Keratinocyte (primary cell): ENCODE measurements around the gene PKHD1. TPM values are rescaled to one million over a fixed set of nuclear protein-coding genes. Genes with fewer than 3 reads are reported as not detected.

Source experiments
- DNase-seq: peaks from one replicate; pipeline ENCODE4 v3.0.0-alpha.2; 2011; ENCODE audit warnings: low read depth, missing footprints, low spot score
- FAIRE-seq: peaks from 2 replicates; lab custom pipeline; 2011; peaks lifted over from hg19 to GRCh38; lab: Jason Lieb, UNC
- H2AFZ ChIP-seq: 2 replicates; pipeline ENCODE4 v1.6.0; 2012; ENCODE audit warnings: low read length, control low read depth, inconsistent platforms; ENCODE audit not compliant: control insufficient read depth
- H3K27ac ChIP-seq: 2 replicates; pipeline ENCODE4 v1.5.1; 2011; ENCODE audit warnings: low read length; ENCODE audit not compliant: control insufficient read depth, insufficient read depth
- H3K27me3 ChIP-seq: 3 replicates; pipeline ENCODE4 v1.6.0; 2011; ENCODE audit warnings: low read length; ENCODE audit not compliant: control insufficient read depth, insufficient read depth; ENCODE audit errors: extremely low read depth
- H3K36me3 ChIP-seq, 2 experiments: 2 replicates in 1 of 2; 3 replicates in 1 of 2; pipeline ENCODE4 v1.5.1; 2011; ENCODE audit warnings: low read length in 2 of 2, mild to moderate bottlenecking in 1 of 2; ENCODE audit not compliant: control insufficient read depth in 2 of 2, insufficient read depth in 2 of 2; ENCODE audit errors: extremely low read depth in 1 of 2
- H3K4me1 ChIP-seq: 3 replicates; pipeline ENCODE4 v1.5.1; 2011; ENCODE audit warnings: low read length; ENCODE audit not compliant: control insufficient read depth, insufficient read depth; ENCODE audit errors: extremely low read depth
- H3K4me2 ChIP-seq: 3 replicates; pipeline ENCODE4 v1.6.0; 2011; ENCODE audit warnings: low read depth, low read length; ENCODE audit not compliant: control insufficient read depth, insufficient read depth; ENCODE audit errors: extremely low read depth
- H3K4me3 ChIP-seq, 3 experiments: fragments of 200-600 bp in 1 of 3; sonication (generic) in 1 of 3; 2 replicates in 2 of 3; 3 replicates in 1 of 3; pipeline ENCODE4 v1.5.1; 2011 to 2016; ENCODE audit warnings: low read length in 3 of 3, mild to moderate bottlenecking in 3 of 3, control low read depth in 2 of 3, inconsistent platforms in 1 of 3, low read depth in 1 of 3, mixed read lengths in 1 of 3, mixed run types in 1 of 3, moderate library complexity in 1 of 3; ENCODE audit not compliant: control insufficient read depth in 2 of 3, insufficient read depth in 2 of 3; ENCODE audit errors: extremely low read depth in 1 of 3
- H3K79me2 ChIP-seq: 2 replicates; pipeline ENCODE4 v1.6.0; 2012; ENCODE audit warnings: low read length; ENCODE audit not compliant: control insufficient read depth, insufficient read depth
- H3K9ac ChIP-seq: 3 replicates; pipeline ENCODE4 v1.6.0; 2011; ENCODE audit warnings: low read length; ENCODE audit not compliant: control insufficient read depth, insufficient read depth; ENCODE audit errors: extremely low read depth
- H3K9me1 ChIP-seq: 3 replicates; pipeline ENCODE4 v1.6.0; 2011; ENCODE audit warnings: low read length; ENCODE audit not compliant: control insufficient read depth, insufficient read depth; ENCODE audit errors: extremely low read depth
- H3K9me3 ChIP-seq: 2 replicates; pipeline ENCODE4 v1.5.1; 2012; ENCODE audit warnings: low read depth, low read length; ENCODE audit not compliant: control insufficient read depth
- H4K20me1 ChIP-seq: 3 replicates; pipeline ENCODE4 v1.6.0; 2011; ENCODE audit warnings: low read length; ENCODE audit not compliant: control insufficient read depth, insufficient read depth; ENCODE audit errors: extremely low read depth
- EZH2 ChIP-seq: IDR thresholded peaks from one replicate; pipeline ENCODE4 v1.6.1; 2012; ENCODE audit warnings: inconsistent platforms, mild to moderate bottlenecking, low read length, moderate library complexity
- dilution Hi-C: fragments of 300-500 bp; cut with MboI; formaldehyde crosslinking; loops from one replicate; pipeline ENCODE4 v1.7.0; 2020; ENCODE audit warnings: low sequenced_read_pairs; ENCODE audit not compliant: extremely low pct_ligation_motif_present
- polyA plus RNA-seq, 5 experiments: library from polyadenylated mRNA; depleted of rRNA in 3 of 5; stranded (reverse) in 3 of 5; stranded (forward) in 1 of 5; unstranded in 1 of 5; fragments of >200 nt; gene quantifications; 1 replicate in 1 of 5; 2 replicates in 3 of 5; 3 replicates in 1 of 5; pipeline versions ENCODE4 v1.2.1 to v1.2.3, GENCODE V29; 2011 to 2012; ENCODE audit warnings: missing spikeins in 2 of 5, low read depth in 1 of 5, low replicate concordance in 1 of 5
- TF ChIP-seq, protein P1 (sequence below), 3 experiments: IDR thresholded peaks in 1 of 3; conservative IDR thresholded peaks in 1 of 3; optimal IDR thresholded peaks in 1 of 3; 2 replicates in 2 of 3; 3 replicates in 1 of 3; pipeline versions ENCODE3 to v1.5.1; 2011; ENCODE audit warnings: low read length in 3 of 3, mild to moderate bottlenecking in 3 of 3, moderate library complexity in 2 of 3, control low read depth in 1 of 3, inconsistent platforms in 1 of 3; ENCODE audit not compliant: insufficient read depth in 2 of 3; ENCODE audit errors: extremely low read depth in 1 of 3

Gene PKHD1
- polyA plus RNA-seq, 1 donor (not counting 4 experiments of a cell fraction or from before 2014, with no cell fraction given), result under 0.01 TPM

DNA sequence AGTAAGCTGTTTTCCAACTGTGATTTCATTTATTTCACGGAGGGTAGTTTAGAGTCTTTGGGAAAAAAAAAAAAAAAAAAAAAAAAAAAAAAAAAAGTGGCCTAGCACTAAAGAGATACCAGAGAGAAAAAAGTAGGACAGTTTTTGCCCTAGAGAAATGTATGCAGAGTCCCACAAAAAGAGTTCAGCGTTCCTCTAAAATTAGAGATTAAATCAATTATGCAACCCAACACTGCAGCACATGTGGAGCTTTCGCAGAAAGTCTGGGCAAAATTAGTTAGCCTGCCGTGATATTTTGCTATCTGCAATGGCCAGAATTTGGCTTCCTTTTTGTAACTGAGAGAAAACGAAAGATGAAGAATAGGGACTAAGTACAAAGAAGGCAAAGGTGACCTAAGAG, 309.8 kb downstream of the PKHD1 start:
- H3K9me3 ChIP-seq, result no peaks in the 10 kb centered on the region
- no peaks in the 10 kb centered on the region for H3K79me2 ChIP-seq
- H2AFZ ChIP-seq, result no peak overlapping the region
- no peaks in the 10 kb centered on the region for H3K9me1 ChIP-seq
- no peak overlapping the region for H3K9ac ChIP-seq
- TF ChIP-seq, protein P1, sequence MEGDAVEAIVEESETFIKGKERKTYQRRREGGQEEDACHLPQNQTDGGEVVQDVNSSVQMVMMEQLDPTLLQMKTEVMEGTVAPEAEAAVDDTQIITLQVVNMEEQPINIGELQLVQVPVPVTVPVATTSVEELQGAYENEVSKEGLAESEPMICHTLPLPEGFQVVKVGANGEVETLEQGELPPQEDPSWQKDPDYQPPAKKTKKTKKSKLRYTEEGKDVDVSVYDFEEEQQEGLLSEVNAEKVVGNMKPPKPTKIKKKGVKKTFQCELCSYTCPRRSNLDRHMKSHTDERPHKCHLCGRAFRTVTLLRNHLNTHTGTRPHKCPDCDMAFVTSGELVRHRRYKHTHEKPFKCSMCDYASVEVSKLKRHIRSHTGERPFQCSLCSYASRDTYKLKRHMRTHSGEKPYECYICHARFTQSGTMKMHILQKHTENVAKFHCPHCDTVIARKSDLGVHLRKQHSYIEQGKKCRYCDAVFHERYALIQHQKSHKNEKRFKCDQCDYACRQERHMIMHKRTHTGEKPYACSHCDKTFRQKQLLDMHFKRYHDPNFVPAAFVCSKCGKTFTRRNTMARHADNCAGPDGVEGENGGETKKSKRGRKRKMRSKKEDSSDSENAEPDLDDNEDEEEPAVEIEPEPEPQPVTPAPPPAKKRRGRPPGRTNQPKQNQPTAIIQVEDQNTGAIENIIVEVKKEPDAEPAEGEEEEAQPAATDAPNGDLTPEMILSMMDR (optimal IDR thresholded peaks at IDR 0.05 in 1 of 3, IDR thresholded peaks at IDR 0.05 in 1 of 3, conservative IDR thresholded peaks at IDR 0.05 in 1 of 3; ENCODE audit: extremely low read depth in 1 of 3, insufficient read depth in 2 of 3, low read length in 3 of 3), result no peak
- no peak for TF ChIP-seq EZH2
- FAIRE-seq, result no peak
- no peak overlapping the region for H3K4me2 ChIP-seq
- H3K4me3 ChIP-seq, result no peak overlapping the region
- no peaks in the 10 kb centered on the region for H3K36me3 ChIP-seq
- DNase-seq, result no peak
- dilution Hi-C loops, result no loop called here
- no peak overlapping the region for H3K27ac ChIP-seq
- H4K20me1 ChIP-seq, result no peaks in the 10 kb centered on the region
- no peaks in the 10 kb centered on the region for H3K4me1 ChIP-seq
- H3K27me3 ChIP-seq, result no peaks in the 10 kb centered on the region

DNA sequence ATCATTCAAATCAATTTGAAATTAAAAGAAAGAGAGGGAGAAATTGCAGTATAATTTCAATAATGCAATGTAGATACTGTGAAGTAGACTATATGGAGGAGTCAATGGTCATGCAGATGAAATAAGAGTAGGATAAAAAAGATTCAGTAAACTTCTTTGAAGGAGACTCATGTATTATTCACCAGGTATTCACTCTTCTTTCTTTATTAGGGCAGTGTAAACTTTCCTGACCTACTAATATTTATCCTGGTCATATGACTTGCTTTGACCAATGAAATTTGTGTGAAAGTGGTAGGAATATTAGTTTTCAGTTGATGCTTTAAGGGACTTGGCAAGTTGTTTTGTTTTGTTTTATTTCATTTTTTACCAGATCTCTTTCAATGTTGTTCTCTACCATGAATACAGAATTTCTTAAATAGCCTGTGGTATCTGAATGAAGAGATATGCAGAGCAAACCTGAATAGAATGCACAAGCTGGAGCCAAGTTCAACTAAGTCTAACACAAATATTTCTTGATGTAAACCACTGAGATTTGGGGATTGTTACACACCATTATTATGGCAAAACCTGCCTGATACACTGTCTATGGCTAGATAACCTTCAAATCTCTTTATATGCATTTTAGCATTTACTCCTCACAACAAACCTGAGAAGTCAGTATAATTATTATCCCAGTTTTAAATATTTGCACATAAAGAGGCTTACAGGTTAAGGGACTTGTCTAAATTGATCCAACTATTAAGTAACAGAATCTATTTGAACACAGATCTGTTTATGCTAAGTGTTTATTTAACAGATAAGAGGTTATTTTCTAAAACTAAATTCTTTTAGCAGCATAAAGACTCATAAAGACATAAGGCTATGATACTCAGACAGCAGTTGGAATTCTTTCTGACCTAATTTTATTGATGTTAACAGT, 311.2 kb downstream of the PKHD1 start:
- Histone ChIP-seq H3K4me1 (no peaks in the 10 kb centered on the region), H3K36me3 (no peaks in the 10 kb centered on the region), H2AFZ (no peak overlapping the region), H4K20me1 (no peaks in the 10 kb centered on the region), H3K79me2 (no peaks in the 10 kb centered on the region), H3K4me2 (no peak overlapping the region), H3K9ac (no peak overlapping the region), H3K9me3 (no peaks in the 10 kb centered on the region), H3K27ac (no peak overlapping the region), H3K9me1 (no peaks in the 10 kb centered on the region), H3K4me3 (no peak overlapping the region), H3K27me3 (no peaks in the 10 kb centered on the region)
- dilution Hi-C loops, result no loop called here
- TF ChIP-seq EZH2, result no peak
- TF ChIP-seq, protein P1 (optimal IDR thresholded peaks at IDR 0.05 in 1 of 3, IDR thresholded peaks at IDR 0.05 in 1 of 3, conservative IDR thresholded peaks at IDR 0.05 in 1 of 3; ENCODE audit: extremely low read depth in 1 of 3, insufficient read depth in 2 of 3, low read length in 3 of 3), result no peak
- no peak for DNase-seq
- no peak for FAIRE-seq
